ENCODE results near the gene KREMEN2. TPM values are rescaled to one million over a fixed set of nuclear protein-coding genes. Genes with fewer than 3 reads are reported as not detected.

KREMEN2 gene
- total and polyA plus RNA-seq, 4 donors = 0.06 to 0.15 (median 0.14) TPM; not detected in 1

- WGBS, 2 donors = 91 to 95% methylated on average over 17 of the region's 17 CpGs
- DNase-seq (no peak), ATAC-seq (ENCODE audit: insufficient read depth, low FRiP score) (no peak)
- H3K27me3 ChIP-seq (ENCODE audit: control insufficient read depth in 3 of 3, insufficient read depth in 3 of 3, low read length in 2 of 3) = no peaks in the 10 kb centered on the region
- no peak overlapping the region for H3K27ac ChIP-seq (ENCODE audit: low read depth in 1 of 2, low read length in 1 of 2)
- H3K36me3 ChIP-seq (ENCODE audit: control insufficient read depth in 4 of 4, insufficient read depth in 4 of 4, low read length in 4 of 4) = no peaks in the 10 kb centered on the region
- TF ChIP-seq CTCF (IDR thresholded peaks at IDR 0.05; ENCODE audit: control extremely low read depth, extremely low read depth) = no peak
- no peaks in the 10 kb centered on the region for H3K9me3 ChIP-seq (ENCODE audit: control insufficient read depth in 4 of 4, insufficient read depth in 3 of 4, low read length in 3 of 4)
- no peak overlapping the region for H3K9ac ChIP-seq (ENCODE audit: insufficient read depth in 1 of 2, low read length in 2 of 2)
- no peak overlapping the region for H3K4me3 ChIP-seq
- peaks cover 0 to 40% (median 8%) of the 10 kb centered on the region in 5 donors for H3K4me1 ChIP-seq (ENCODE audit: control insufficient read depth in 5 of 5, insufficient read depth in 5 of 5, low read length in 5 of 5)
Observed at GRCh38 chr16:2973605-2974318, 9.7 kb downstream of the KREMEN2 start.

- H3K9me3 ChIP-seq (ENCODE audit: control insufficient read depth in 4 of 4, insufficient read depth in 3 of 4, low read length in 3 of 4) = no peaks in the 10 kb centered on the region
- H3K27ac ChIP-seq (ENCODE audit: low read depth in 1 of 2, low read length in 1 of 2) = no peak overlapping the region
- no peak for ATAC-seq (ENCODE audit: insufficient read depth, low FRiP score)
- TF ChIP-seq CTCF (IDR thresholded peaks at IDR 0.05; ENCODE audit: control extremely low read depth, extremely low read depth) = no peak
- no peaks in the 10 kb centered on the region for H3K36me3 ChIP-seq (ENCODE audit: control insufficient read depth in 4 of 4, insufficient read depth in 4 of 4, low read length in 4 of 4)
- no peak for DNase-seq
- no peak overlapping the region for H3K4me3 ChIP-seq
- H3K27me3 ChIP-seq (ENCODE audit: control insufficient read depth in 3 of 3, insufficient read depth in 3 of 3, low read length in 2 of 3) = no peaks in the 10 kb centered on the region
- H3K4me1 ChIP-seq (ENCODE audit: control insufficient read depth in 5 of 5, insufficient read depth in 5 of 5, low read length in 5 of 5) = peaks cover 0 to 43% (median 8%) of the 10 kb centered on the region in 5 donors
- no peak overlapping the region for H3K9ac ChIP-seq (ENCODE audit: insufficient read depth in 1 of 2, low read length in 2 of 2)
- WGBS, 2 donors = 93 to 94% methylated on average over 13 to 15 of the region's 15 CpGs
Observed at GRCh38 chr16:2974319-2975056, 10.4 kb downstream of the KREMEN2 start.

- WGBS, 2 donors = 96% methylated on average over 25 to 28 of the region's 28 CpGs
- TF ChIP-seq CTCF (IDR thresholded peaks at IDR 0.05; ENCODE audit: control extremely low read depth, extremely low read depth) = no peak
- H3K4me1 ChIP-seq (ENCODE audit: control insufficient read depth in 5 of 5, insufficient read depth in 5 of 5, low read length in 5 of 5) = peaks cover 0 to 42% (median 11%) of the 10 kb centered on the region in 5 donors
- no peak overlapping the region for H3K4me3 ChIP-seq
- no peaks in the 10 kb centered on the region for H3K36me3 ChIP-seq (ENCODE audit: control insufficient read depth in 4 of 4, insufficient read depth in 4 of 4, low read length in 4 of 4)
- no peaks in the 10 kb centered on the region for H3K27me3 ChIP-seq (ENCODE audit: control insufficient read depth in 3 of 3, insufficient read depth in 3 of 3, low read length in 2 of 3)
- no peak overlapping the region for H3K9ac ChIP-seq (ENCODE audit: insufficient read depth in 1 of 2, low read length in 2 of 2)
- ATAC-seq (ENCODE audit: insufficient read depth, low FRiP score) = no peak
- H3K9me3 ChIP-seq (ENCODE audit: control insufficient read depth in 4 of 4, insufficient read depth in 3 of 4, low read length in 3 of 4) = no peaks in the 10 kb centered on the region
- no peak overlapping the region for H3K27ac ChIP-seq (ENCODE audit: low read depth in 1 of 2, low read length in 1 of 2)
- DNase-seq = no peak
Observed at GRCh38 chr16:2975161-2975795, 11.2 kb downstream of the KREMEN2 start.
